ENCODE data around the gene NFATC1.

The NFATC1 gene

GRCh38 chr18:79457652-79458051 is 61.9 kb downstream of the NFATC1 start:
- ATAC-seq (ENCODE audit: low read depth) (no peak), DNase-seq (ENCODE audit: low spot score) (no peak)
- no peaks in the 10 kb centered on the region for H3K36me3 ChIP-seq (ENCODE audit: low read depth)
- H3K27ac ChIP-seq (ENCODE audit: poor library complexity, severe bottlenecking): no peak overlapping the region
- no peak for TF ChIP-seq CTCF (IDR thresholded peaks at IDR 0.05; ENCODE audit: poor library complexity, severe bottlenecking)
- no peak overlapping the region for H3K4me3 ChIP-seq (ENCODE audit: severe bottlenecking)
- H3K27me3 ChIP-seq (ENCODE audit: insufficient read depth, poor library complexity, severe bottlenecking): no peaks in the 10 kb centered on the region
- H3K4me1 ChIP-seq (ENCODE audit: insufficient read depth, poor library complexity, severe bottlenecking): peaks cover 4% of the 10 kb centered on the region
- no peaks in the 10 kb centered on the region for H3K9me3 ChIP-seq (ENCODE audit: severe bottlenecking)

GRCh38 chr18:79458131-79458838 is 62.6 kb downstream of the NFATC1 start:
- DNase-seq (ENCODE audit: low spot score): no peak

GRCh38 chr18:79458917-79459803 is 63.4 kb downstream of the NFATC1 start:
- Histone ChIP-seq H3K4me1 (ENCODE audit: insufficient read depth, poor library complexity, severe bottlenecking) (peaks cover 4% of the 10 kb centered on the region), H3K27ac (ENCODE audit: poor library complexity, severe bottlenecking) (no peak overlapping the region), H3K4me3 (ENCODE audit: severe bottlenecking) (no peak overlapping the region), H3K36me3 (ENCODE audit: low read depth) (no peaks in the 10 kb centered on the region), H3K9me3 (ENCODE audit: severe bottlenecking) (no peaks in the 10 kb centered on the region), H3K27me3 (ENCODE audit: insufficient read depth, poor library complexity, severe bottlenecking) (no peaks in the 10 kb centered on the region)
- DNase-seq (ENCODE audit: low spot score) (no peak), ATAC-seq (ENCODE audit: low read depth) (no peak)
- no peak for TF ChIP-seq CTCF (IDR thresholded peaks at IDR 0.05; ENCODE audit: poor library complexity, severe bottlenecking)

More at GRCh38 chr18:79458131-79458838, 62.6 kb downstream of the NFATC1 start:
- TF ChIP-seq CTCF (IDR thresholded peaks at IDR 0.05; ENCODE audit: poor library complexity, severe bottlenecking): no peak
- Histone ChIP-seq H3K27me3 (ENCODE audit: insufficient read depth, poor library complexity, severe bottlenecking) (no peaks in the 10 kb centered on the region), H3K4me3 (ENCODE audit: severe bottlenecking) (no peak overlapping the region), H3K4me1 (ENCODE audit: insufficient read depth, poor library complexity, severe bottlenecking) (peaks cover 4% of the 10 kb centered on the region), H3K36me3 (ENCODE audit: low read depth) (no peaks in the 10 kb centered on the region), H3K9me3 (ENCODE audit: severe bottlenecking) (no peaks in the 10 kb centered on the region), H3K27ac (ENCODE audit: poor library complexity, severe bottlenecking) (no peak overlapping the region)
- peak; percentile 95 for ATAC-seq (ENCODE audit: low read depth)

GRCh38 chr18:79459946-79460480 is 64.3 kb downstream of the NFATC1 start:
- Histone ChIP-seq H3K36me3 (ENCODE audit: low read depth) (no peaks in the 10 kb centered on the region), H3K9me3 (ENCODE audit: severe bottlenecking) (no peaks in the 10 kb centered on the region), H3K27me3 (ENCODE audit: insufficient read depth, poor library complexity, severe bottlenecking) (no peaks in the 10 kb centered on the region), H3K27ac (ENCODE audit: poor library complexity, severe bottlenecking) (no peak overlapping the region), H3K4me3 (ENCODE audit: severe bottlenecking) (no peak overlapping the region), H3K4me1 (ENCODE audit: insufficient read depth, poor library complexity, severe bottlenecking) (peaks cover 4% of the 10 kb centered on the region)
- ATAC-seq (ENCODE audit: low read depth) (no peak), DNase-seq (ENCODE audit: low spot score) (no peak)
- no peak for TF ChIP-seq CTCF (IDR thresholded peaks at IDR 0.05; ENCODE audit: poor library complexity, severe bottlenecking)
